AG10803 (cell line): ENCODE data around the gene CASTOR1.

Experiments used
- DNase-seq: peaks from one replicate; pipeline ENCODE4 v3.0.0; 2010; ENCODE audit warnings: low read depth
- H3K4me3 ChIP-seq: 2 replicates; pipeline ENCODE4 v1.5.1; 2011; ENCODE audit warnings: mild to moderate bottlenecking, low read length, control low read depth
- TF ChIP-seq, protein P1 (sequence below): conservative IDR thresholded peaks from 2 replicates; pipeline ENCODE4 v1.5.1; 2011; ENCODE audit warnings: mild to moderate bottlenecking, low read length, control low read depth, inconsistent platforms

The CASTOR1 gene

DNA sequence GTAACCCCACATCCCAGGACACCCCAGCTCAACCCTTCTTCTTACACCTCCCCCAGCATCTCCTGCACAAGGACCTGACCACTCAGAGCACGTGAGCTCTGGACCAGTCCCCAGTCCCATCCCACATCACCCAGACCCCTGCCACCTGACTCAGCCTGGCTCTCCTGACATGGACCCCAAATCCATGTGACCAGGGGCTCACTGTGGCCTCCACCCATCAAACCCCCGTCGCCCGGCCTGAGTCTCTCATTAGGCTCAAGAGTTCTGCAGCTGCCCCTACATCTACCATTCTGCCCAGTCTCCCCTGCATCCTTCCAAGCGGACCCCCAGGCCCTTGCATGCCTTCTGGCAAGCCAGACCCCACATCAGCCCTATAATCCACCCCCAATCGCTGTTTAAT, 40.8 kb downstream of the CASTOR1 start:
- H3K4me3 ChIP-seq: no peak overlapping the region
- TF ChIP-seq, protein P1, sequence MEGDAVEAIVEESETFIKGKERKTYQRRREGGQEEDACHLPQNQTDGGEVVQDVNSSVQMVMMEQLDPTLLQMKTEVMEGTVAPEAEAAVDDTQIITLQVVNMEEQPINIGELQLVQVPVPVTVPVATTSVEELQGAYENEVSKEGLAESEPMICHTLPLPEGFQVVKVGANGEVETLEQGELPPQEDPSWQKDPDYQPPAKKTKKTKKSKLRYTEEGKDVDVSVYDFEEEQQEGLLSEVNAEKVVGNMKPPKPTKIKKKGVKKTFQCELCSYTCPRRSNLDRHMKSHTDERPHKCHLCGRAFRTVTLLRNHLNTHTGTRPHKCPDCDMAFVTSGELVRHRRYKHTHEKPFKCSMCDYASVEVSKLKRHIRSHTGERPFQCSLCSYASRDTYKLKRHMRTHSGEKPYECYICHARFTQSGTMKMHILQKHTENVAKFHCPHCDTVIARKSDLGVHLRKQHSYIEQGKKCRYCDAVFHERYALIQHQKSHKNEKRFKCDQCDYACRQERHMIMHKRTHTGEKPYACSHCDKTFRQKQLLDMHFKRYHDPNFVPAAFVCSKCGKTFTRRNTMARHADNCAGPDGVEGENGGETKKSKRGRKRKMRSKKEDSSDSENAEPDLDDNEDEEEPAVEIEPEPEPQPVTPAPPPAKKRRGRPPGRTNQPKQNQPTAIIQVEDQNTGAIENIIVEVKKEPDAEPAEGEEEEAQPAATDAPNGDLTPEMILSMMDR: no peak
- no peak for DNase-seq

DNA sequence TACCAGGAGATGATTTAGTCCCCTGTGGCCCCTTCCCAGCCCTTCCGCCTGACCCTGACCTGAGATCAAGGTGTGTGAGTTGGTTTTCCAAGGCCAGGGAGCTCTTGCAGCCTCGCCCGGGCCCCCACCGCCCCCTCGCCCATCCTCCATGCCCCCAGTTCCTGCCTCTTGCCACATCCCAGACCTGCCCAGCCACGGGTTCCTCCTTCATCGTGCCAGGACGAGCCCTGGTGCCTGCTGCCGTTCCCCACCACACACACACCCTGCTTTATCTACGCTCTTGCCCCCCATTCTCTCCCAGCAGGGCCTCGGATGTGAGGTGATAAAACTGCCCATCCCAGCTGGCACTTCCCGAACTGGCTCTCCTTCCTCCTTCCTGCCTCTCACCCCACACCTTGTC, 41.3 kb downstream of the CASTOR1 start:
- DNase-seq: no peak
- TF ChIP-seq, protein P1: no peak
- H3K4me3 ChIP-seq: no peak overlapping the region

DNA sequence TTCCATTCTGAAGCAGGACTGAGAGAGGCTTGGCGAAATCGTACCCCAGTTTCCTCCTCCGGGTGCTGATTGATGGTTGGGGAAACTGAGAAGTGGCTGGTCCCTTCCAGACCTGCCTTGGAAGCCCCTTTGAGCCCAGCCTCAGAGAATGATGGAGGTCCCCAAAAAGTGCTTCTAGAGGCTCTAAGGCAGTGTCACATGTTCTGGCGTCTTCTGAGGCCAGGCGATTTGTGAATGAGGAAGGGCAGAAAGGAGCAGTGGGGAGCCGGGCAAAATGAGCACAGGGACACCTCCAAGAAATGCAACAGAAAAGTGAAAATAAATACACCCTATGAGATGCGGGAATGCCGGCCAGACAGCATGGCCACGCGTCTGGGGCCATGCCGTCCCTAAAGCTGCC, 41.7 kb downstream of the CASTOR1 start:
- no peak for DNase-seq
- TF ChIP-seq, protein P1: no peak
- H3K4me3 ChIP-seq: no peak overlapping the region

DNA sequence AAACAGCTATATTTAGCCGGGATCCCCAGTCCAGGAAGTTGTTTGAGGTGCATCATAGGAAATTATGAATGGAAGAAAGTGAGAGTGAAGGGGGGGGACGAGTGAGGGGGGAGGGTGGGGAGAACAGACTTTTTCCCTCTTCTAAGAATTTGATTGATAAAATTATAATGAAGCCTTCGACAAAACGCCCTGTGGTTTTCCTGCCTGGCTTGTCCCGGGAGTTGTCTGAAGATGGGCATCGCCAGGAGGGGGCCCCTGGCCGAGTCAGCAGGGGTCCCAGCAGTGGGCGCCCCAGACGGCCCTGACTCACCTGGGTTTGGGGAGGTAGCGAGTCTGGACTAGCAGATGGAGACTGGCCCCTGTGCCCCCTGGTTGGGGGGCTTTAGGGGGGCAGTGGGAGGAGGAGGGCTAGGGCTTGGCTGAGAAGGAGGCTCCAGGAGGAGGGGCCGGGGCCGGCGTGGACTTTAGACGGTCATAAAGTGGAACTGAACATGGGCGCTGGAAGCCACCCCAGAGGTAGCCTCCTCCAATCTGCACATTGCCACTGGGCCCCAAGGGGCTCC, 42.4 kb downstream of the CASTOR1 start:
- TF ChIP-seq, protein P1: no peak
- peak overlapping the region; percentile 48 for H3K4me3 ChIP-seq
- no peak for DNase-seq

DNA sequence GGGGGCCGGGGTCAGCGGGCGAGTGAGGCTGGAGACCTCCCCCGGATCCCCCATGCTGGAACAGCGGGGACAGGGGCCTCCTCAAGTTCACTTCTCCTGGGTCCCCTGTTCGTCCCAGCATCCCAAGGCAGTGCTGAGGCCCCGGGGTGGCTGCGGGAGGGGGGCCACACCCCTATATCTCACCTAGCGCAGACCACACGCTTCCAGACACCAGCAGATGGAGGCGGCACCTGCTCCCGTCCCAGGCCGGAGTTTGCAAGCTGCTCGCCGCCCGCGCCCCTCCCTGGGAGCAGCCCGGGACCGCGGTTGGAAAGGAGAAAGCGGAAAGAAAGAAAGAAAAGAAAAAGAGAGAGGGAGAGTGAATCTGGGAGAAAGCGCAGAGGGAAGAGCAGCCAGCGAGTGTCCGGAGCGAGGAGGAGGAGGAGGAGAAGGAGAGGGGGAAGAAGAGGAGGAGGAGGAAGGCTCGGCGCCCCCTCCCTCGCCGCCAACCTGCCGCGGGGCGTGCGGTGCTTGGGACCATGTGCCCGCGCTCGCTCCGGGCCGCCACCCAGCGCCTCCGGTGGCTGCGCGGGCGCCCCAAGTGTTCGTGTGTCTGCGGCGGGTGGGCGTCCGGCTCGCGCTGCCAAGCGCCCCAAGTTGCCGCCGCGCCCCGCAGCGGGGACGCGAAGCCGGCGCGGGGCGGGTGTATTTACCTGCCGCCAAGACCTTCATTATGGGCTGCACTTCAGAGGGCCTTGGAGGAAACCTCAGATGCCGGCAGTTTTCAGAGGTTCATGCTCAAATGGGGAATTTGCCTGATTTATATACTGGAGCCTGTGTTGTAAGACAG, 43.1 kb downstream of the CASTOR1 start, which contains the start of gene LIF:
Gene LIF, minus strand, starts transcription at position 775 of the 829 bp plus-strand sequence. Its CDS starts 64 bp downstream, at position 711.
- peak; percentile 44 for DNase-seq
- peak within 1 kb of the TSS; percentile 58 for H3K4me3 ChIP-seq
- TF ChIP-seq, protein P1: no peak

DNA sequence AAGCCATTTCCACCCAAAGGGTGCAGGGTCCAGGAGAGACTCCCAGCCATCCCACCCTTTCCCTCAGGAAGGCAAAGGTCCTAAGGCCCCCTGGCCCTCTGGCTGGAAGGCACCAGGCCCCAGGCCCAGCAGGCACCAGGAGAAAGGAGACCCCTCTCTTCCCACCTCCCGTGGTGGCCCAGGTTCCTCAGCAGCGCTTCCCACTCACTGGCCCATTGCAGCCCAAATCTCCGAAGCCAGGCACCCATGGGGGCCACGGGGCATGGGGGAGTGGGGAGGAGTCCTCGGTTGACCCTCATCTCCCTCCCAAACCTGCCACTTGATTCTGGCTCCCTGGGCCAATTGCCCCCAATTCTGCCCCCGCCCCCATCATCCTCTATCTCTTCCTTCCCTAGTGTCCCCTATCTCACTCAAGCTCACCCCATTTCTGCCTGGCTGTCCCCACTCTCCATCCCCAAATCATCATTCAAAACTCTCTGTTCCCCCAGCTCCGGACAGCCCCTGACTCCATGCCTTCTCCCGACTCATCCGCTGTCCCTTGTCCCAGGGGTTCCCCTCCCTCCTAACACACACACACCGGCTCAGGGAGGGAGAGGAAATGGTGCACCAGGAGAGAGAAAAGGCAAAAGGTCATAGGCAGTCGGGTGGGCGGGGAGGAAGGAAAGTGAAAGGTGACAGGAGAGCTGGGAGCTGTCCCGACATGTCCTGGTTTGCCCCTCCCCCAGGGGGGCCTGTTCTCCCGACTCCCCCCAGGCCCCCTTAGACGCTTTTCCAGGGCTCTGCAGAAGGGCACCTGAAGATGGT, 43.9 kb downstream of the CASTOR1 start:
- H3K4me3 ChIP-seq: peak overlapping the region; percentile 58
- TF ChIP-seq, protein P1: no peak
- no peak for DNase-seq
